Measurements from ENCODE around the gene SLC22A1. TPM values are rescaled to one million over a fixed set of nuclear protein-coding genes. Genes with fewer than 3 reads are reported as not detected.
"Not testable (repeated sequence)": the region's sequence is repeated elsewhere in the genome, so short reads cannot be mapped to it uniquely, and the experiment has no call there.

SLC22A1 gene
- total RNA-seq, 1 donor from 2014 or later = 0.27 TPM

- Histone ChIP-seq H3K27me3 (ENCODE audit: low read depth) (peaks cover 33% of the 10 kb centered on the region), H3K4me1 (no peaks in the 10 kb centered on the region), H3K9me3 (replicated peaks) (peaks cover 4% of the 10 kb centered on the region), H3K36me3 (no peaks in the 10 kb centered on the region), H3K27ac (replicated peaks) (no peak overlapping the region), H3K4me3 (no peak overlapping the region)
- DNase-seq = no peak
- no peak for TF ChIP-seq CTCF (IDR thresholded peaks at IDR 0.05; ENCODE audit: borderline replicate concordance)
- intact Hi-C loops (cut with micrococcal nuclease) = no loop called here
Observed at GRCh38 chr6:160163912-160164311, 42.3 kb downstream of the SLC22A1 start.

GRCh38 chr6:160165928-160166327 lies 44.3 kb downstream of the SLC22A1 start:
- H3K4me1 ChIP-seq; H3K36me3 ChIP-seq; DNase-seq; intact Hi-C loops (cut with micrococcal nuclease); H3K4me3 ChIP-seq; H3K27ac ChIP-seq (replicated peaks); H3K9me3 ChIP-seq (replicated peaks): not testable (repeated sequence)
- peaks cover 33% of the 10 kb centered on the region for H3K27me3 ChIP-seq (ENCODE audit: low read depth)

- Histone ChIP-seq H3K27ac (replicated peaks) (no peak overlapping the region), H3K4me1 (no peaks in the 10 kb centered on the region), H3K9me3 (replicated peaks) (peaks cover 4% of the 10 kb centered on the region), H3K4me3 (no peak overlapping the region), H3K27me3 (ENCODE audit: low read depth) (peaks cover 41% of the 10 kb centered on the region), H3K36me3 (no peaks in the 10 kb centered on the region)
- TF ChIP-seq CTCF (IDR thresholded peaks at IDR 0.05; ENCODE audit: borderline replicate concordance) = no peak
- intact Hi-C loops (cut with micrococcal nuclease) = no loop called here
- no peak for DNase-seq
Observed at GRCh38 chr6:160167604-160168399, 46.2 kb downstream of the SLC22A1 start.

- intact Hi-C loops (cut with micrococcal nuclease) = no loop called here
- peaks cover 2% of the 10 kb centered on the region for H3K9me3 ChIP-seq (replicated peaks)
- no peaks in the 10 kb centered on the region for H3K36me3 ChIP-seq
- H3K27ac ChIP-seq (replicated peaks) = no peak overlapping the region
- DNase-seq = no peak
- H3K4me1 ChIP-seq = no peaks in the 10 kb centered on the region
- no peak overlapping the region for H3K4me3 ChIP-seq
- no peak for TF ChIP-seq CTCF (IDR thresholded peaks at IDR 0.05; ENCODE audit: borderline replicate concordance)
- H3K27me3 ChIP-seq (ENCODE audit: low read depth) = peaks cover 37% of the 10 kb centered on the region
Observed at GRCh38 chr6:160170018-160170680, 48.5 kb downstream of the SLC22A1 start.

GRCh38 chr6:160172704-160173103 lies 51.1 kb downstream of the SLC22A1 start:
- intact Hi-C loops (cut with micrococcal nuclease) = no loop called here
- Histone ChIP-seq H3K27me3 (ENCODE audit: low read depth) (peaks cover 30% of the 10 kb centered on the region), H3K4me3 (no peak overlapping the region), H3K9me3 (replicated peaks) (no peaks in the 10 kb centered on the region), H3K4me1 (no peaks in the 10 kb centered on the region), H3K36me3 (no peaks in the 10 kb centered on the region), H3K27ac (replicated peaks) (no peak overlapping the region)
- DNase-seq = no peak
- no peak for TF ChIP-seq CTCF (IDR thresholded peaks at IDR 0.05; ENCODE audit: borderline replicate concordance)

Measured in left ventricle myocardium inferior (tissue), 1 donor.